ENCODE results near the gene LOXL4. TPM values are rescaled to one million over a fixed set of nuclear protein-coding genes. Genes with fewer than 3 reads are reported as not detected.

Gene LOXL4
- total RNA-seq, 1 experiment from 2014 or later = 0.13 TPM

DNA sequence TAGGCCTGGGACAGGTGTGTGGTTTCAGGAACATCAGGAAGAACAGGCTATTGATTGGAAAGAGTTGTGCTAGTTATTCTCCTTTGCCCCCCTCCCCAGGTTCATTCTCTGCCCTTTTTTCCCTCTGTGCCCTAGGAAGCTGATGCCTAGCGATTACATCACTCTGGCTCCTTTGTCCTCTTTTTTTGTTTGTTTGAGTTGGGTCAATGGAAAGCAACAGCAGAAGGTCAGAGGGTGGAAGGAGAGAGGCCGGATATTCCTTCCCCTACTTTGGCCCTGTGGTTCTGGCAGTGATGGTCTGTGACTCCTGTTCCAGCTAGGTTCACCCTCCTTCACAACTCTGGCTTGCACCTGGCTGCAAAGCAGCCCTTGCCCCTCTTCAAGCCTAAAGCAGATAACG is 18.9 kb downstream of the LOXL4 start:
- Histone ChIP-seq H3K4ac (ENCODE audit: low read depth, low read length) (no peak overlapping the region), H3K4me2 (ENCODE audit: insufficient read depth, insufficient read length, low read length) (no peak overlapping the region), H3K4me1 (ENCODE audit: insufficient read depth, low read length) (no peaks in the 10 kb centered on the region), H2BK15ac (ENCODE audit: low read depth, low read length) (no peak overlapping the region), H3K14ac (ENCODE audit: insufficient read depth, low read length) (no peak overlapping the region), H4K8ac (replicated peaks; ENCODE audit: insufficient read length, low read depth, low read length) (no peak overlapping the region), H3K27ac (ENCODE audit: insufficient read length, low read depth, low read length) (no peak overlapping the region), H3K23ac (ENCODE audit: insufficient read length, low read depth, low read length) (no peak overlapping the region), H2AK5ac (ENCODE audit: insufficient read length, low read length) (no peak overlapping the region), H2BK20ac (ENCODE audit: low read depth, low read length, poor library complexity, severe bottlenecking) (no peak overlapping the region), H2AFZ (ENCODE audit: low read length) (no peak overlapping the region), H3K27me3 (ENCODE audit: insufficient read depth, low read length) (no peaks in the 10 kb centered on the region), H2BK5ac (ENCODE audit: insufficient read length, low read length) (no peak overlapping the region), H2BK12ac (ENCODE audit: insufficient read length, low read depth, low read length) (no peak overlapping the region), H3K56ac (ENCODE audit: insufficient read length, low read depth, low read length) (no peak overlapping the region), H4K20me1 (ENCODE audit: control insufficient read depth, insufficient read depth, insufficient read length) (no peaks in the 10 kb centered on the region), H2BK120ac (ENCODE audit: low read depth, low read length, poor library complexity, severe bottlenecking) (no peak overlapping the region), H3K79me2 (ENCODE audit: insufficient read depth, low read length) (no peaks in the 10 kb centered on the region), H3K9me3 (ENCODE audit: control insufficient read depth, low read depth, low read length) (no peaks in the 10 kb centered on the region), H3K23me2 (ENCODE audit: insufficient read length, low read depth, low read length, poor library complexity, severe bottlenecking) (no peaks in the 10 kb centered on the region), H4K91ac (ENCODE audit: insufficient read length, low read depth, low read length) (no peak overlapping the region), H4K5ac (ENCODE audit: insufficient read length, low read depth, low read length) (no peak overlapping the region), H3K79me1 (ENCODE audit: insufficient read depth, low read depth, low read length, poor library complexity, severe bottlenecking) (no peaks in the 10 kb centered on the region), H3K9ac (ENCODE audit: extremely low read depth, insufficient read length, low read length) (no peak overlapping the region), H3K18ac (ENCODE audit: insufficient read length, low read depth, low read length) (no peak overlapping the region), H3T11ph (ENCODE audit: low read length) (no peak overlapping the region)
- WGBS (ENCODE audit: extremely low coverage, insufficient read length, low lambda C conversion rate) = no CpG with 5 or more reads among the region's 3 CpGs
- Mint-ChIP-seq H3K4me1 (peaks cover 10 to 16% of the 10 kb centered on the region in 2 experiments), H3K27me3 (ENCODE audit: low read depth) (no peaks in the 10 kb centered on the region), H3K27ac (peak overlapping the region in 2 of 3 experiments; percentile 15 to 74; a peak in 2 of 7 replicates), H3K4me3 (no peak overlapping the region), H3K9me3 (no peaks in the 10 kb centered on the region), H3K36me3 (ENCODE audit: insufficient read depth in 1 of 3, low read depth in 3 of 3) (peaks cover 3 to 24% (median 10%) of the 10 kb centered on the region in 3 experiments; a peak in 6 of 7 replicates)
- DNase-seq = no peak
- TF ChIP-seq, protein P1, sequence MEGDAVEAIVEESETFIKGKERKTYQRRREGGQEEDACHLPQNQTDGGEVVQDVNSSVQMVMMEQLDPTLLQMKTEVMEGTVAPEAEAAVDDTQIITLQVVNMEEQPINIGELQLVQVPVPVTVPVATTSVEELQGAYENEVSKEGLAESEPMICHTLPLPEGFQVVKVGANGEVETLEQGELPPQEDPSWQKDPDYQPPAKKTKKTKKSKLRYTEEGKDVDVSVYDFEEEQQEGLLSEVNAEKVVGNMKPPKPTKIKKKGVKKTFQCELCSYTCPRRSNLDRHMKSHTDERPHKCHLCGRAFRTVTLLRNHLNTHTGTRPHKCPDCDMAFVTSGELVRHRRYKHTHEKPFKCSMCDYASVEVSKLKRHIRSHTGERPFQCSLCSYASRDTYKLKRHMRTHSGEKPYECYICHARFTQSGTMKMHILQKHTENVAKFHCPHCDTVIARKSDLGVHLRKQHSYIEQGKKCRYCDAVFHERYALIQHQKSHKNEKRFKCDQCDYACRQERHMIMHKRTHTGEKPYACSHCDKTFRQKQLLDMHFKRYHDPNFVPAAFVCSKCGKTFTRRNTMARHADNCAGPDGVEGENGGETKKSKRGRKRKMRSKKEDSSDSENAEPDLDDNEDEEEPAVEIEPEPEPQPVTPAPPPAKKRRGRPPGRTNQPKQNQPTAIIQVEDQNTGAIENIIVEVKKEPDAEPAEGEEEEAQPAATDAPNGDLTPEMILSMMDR (conservative IDR thresholded peaks at IDR 0.05) = no peak

Measured in H9 (cell line).